K562 (cell line): ENCODE results near the gene SFXN3. TPM values are rescaled to one million over a fixed set of nuclear protein-coding genes. Genes with fewer than 3 reads are reported as not detected.

Experiments used
- ATAC-seq: fragments of 200-7000 bp; cut with Tn5 transposase; 3 replicates; pipeline ENCODE4 v1.9.1; 2020; ENCODE audit warnings: moderate library complexity
- BruUV-seq: library from RNA; stranded (reverse); fragments of 400-500 nt; replicated peaks from 2 replicates; lab custom pipeline; 2021; lab: Mats Ljungman, UMichigan
- CTCF ChIA-PET: fragments of 300-600 bp; formaldehyde crosslinking; extraction: SDS; loops from one replicate; lab custom pipeline; 2021; ENCODE audit warnings: low intra/inter-chr PET ratio; lab: Yijun Ruan, JAX
- POLR2A ChIA-PET: fragments of 300-600, 350-650 bp; sonication (Branson Sonifier 250); formaldehyde crosslinking; extraction: SDS; loops from one replicate; lab custom pipeline; 2021; ENCODE audit warnings: antibody characterized with exemption, inconsistent platforms; lab: Yijun Ruan, JAX
- DNase-seq, 4 experiments: peaks; one replicate each; pipeline versions ENCODE4 v3.0.0 to v3.0.0-alpha.2; 2011 to 2018; ENCODE audit warnings: low spot score in 3 of 4, mixed read lengths in 3 of 4; ENCODE audit errors: extremely low read depth in 1 of 4
- FAIRE-seq: peaks from 2 replicates; lab custom pipeline; 2011; peaks lifted over from hg19 to GRCh38; lab: Jason Lieb, UNC
- H2AFZ ChIP-seq: 2 replicates; pipeline ENCODE4 v1.6.0; 2011; ENCODE audit warnings: low read depth, low read length, control low read depth, inconsistent platforms
- H3K27ac ChIP-seq: fragments of 200-600 bp; 3 replicates; pipeline ENCODE4 v1.8.0; 2011; ENCODE audit warnings: low read depth, mild to moderate bottlenecking, control low read depth, inconsistent platforms, low read length, moderate library complexity, mixed read lengths; ENCODE audit errors: extremely low read depth
- H3K27me3 ChIP-seq, 2 experiments: fragments of 300-600 bp in 1 of 2; 2 replicates in 1 of 2; 3 replicates in 1 of 2; pipeline versions ENCODE4 v1.6.0 to v1.8.0; 2011; ENCODE audit warnings: inconsistent platforms in 2 of 2, low read length in 2 of 2, mild to moderate bottlenecking in 1 of 2, mixed read lengths in 1 of 2, moderate library complexity in 1 of 2; ENCODE audit not compliant: control insufficient read depth in 2 of 2, insufficient read depth in 2 of 2
- H3K36me3 ChIP-seq: fragments of 300-600 bp; 3 replicates; pipeline ENCODE4 v1.8.0; 2011; ENCODE audit warnings: mild to moderate bottlenecking, low read length, inconsistent platforms; ENCODE audit not compliant: control insufficient read depth, insufficient read depth
- H3K4me1 ChIP-seq, 2 experiments: fragments of 200-600 bp in 1 of 2; replicated peaks in 1 of 2; 2 replicates in 1 of 2; 3 replicates in 1 of 2; pipeline versions ENCODE4 v1.5.1 to v1.8.0; 2011; ENCODE audit warnings: inconsistent platforms in 2 of 2, low read length in 2 of 2, mild to moderate bottlenecking in 1 of 2, mixed read lengths in 1 of 2, moderate library complexity in 1 of 2; ENCODE audit not compliant: control insufficient read depth in 2 of 2, insufficient read depth in 2 of 2
- H3K4me2 ChIP-seq: 2 replicates; pipeline ENCODE4 v1.6.1; 2011; ENCODE audit warnings: low read length, control low read depth, inconsistent platforms, mixed read lengths; ENCODE audit not compliant: insufficient read depth
- H3K4me3 ChIP-seq: fragments of 200-600 bp; sonication (generic), shearing (Covaris generic); 2 replicates; pipeline ENCODE4 v1.5.1; 2016; ENCODE audit warnings: control low read depth, inconsistent platforms
- H3K79me2 ChIP-seq: fragments of 200-600 bp; 3 replicates; pipeline ENCODE4 v1.8.0; 2011; ENCODE audit warnings: low read length, inconsistent platforms; ENCODE audit not compliant: control insufficient read depth, insufficient read depth
- H3K9ac ChIP-seq, 2 experiments: 2 replicates each; pipeline versions ENCODE4 v1.6.0 to v1.6.1; 2011; ENCODE audit warnings: low read depth in 2 of 2, low read length in 2 of 2, control low read depth in 1 of 2, inconsistent platforms in 1 of 2, mild to moderate bottlenecking in 1 of 2, mixed read lengths in 1 of 2; ENCODE audit not compliant: insufficient read depth in 1 of 2
- H3K9me1 ChIP-seq: one replicate; pipeline ENCODE4 v1.6.0; 2011; ENCODE audit warnings: inconsistent platforms, mild to moderate bottlenecking, low read length, moderate library complexity; ENCODE audit not compliant: control insufficient read depth, insufficient read depth
- H3K9me3 ChIP-seq: replicated peaks from 2 replicates; pipeline ENCODE4 v1.5.1; 2011; ENCODE audit warnings: low read depth, low read length, inconsistent platforms; ENCODE audit not compliant: control insufficient read depth, insufficient read depth
- H4K20me1 ChIP-seq: replicated peaks from 2 replicates; pipeline ENCODE4 v1.6.1; 2011; ENCODE audit warnings: low read length, inconsistent platforms, mixed read lengths; ENCODE audit not compliant: control insufficient read depth, insufficient read depth
- ETV6 ChIP-seq, 3 experiments: fragments of 150-350 bp in 1 of 3; sonication (generic) in 1 of 3; formaldehyde crosslinking in 1 of 3; IDR thresholded peaks; 2 replicates each; pipeline versions ENCODE4 v1.6.1 to v1.8.0; 2014 to 2022; ENCODE audit warnings: borderline replicate concordance in 2 of 3, low read depth in 2 of 3, antibody characterized with exemption in 1 of 3, low read length in 1 of 3, mild to moderate bottlenecking in 1 of 3, missing genetic modification reagents in 1 of 3
- GTF2F1 ChIP-seq: IDR thresholded peaks from 2 replicates; pipeline ENCODE4 v1.6.1; 2011; ENCODE audit warnings: low read depth, low read length, improper control_type of control experiment
- POLR2G ChIP-seq: fragments of 200-400 bp; formaldehyde crosslinking; IDR thresholded peaks from 2 replicates; pipeline ENCODE4 v1.6.1; 2017; ENCODE audit warnings: low read depth, mild to moderate bottlenecking, antibody characterized with exemption, low read length, moderate library complexity
- WGBS: fragments of 100-300 bp; shearing (Covaris generic); methylation state at CpG from one replicate; pipeline ENCODE4 v1.1.6; 2016; ENCODE audit warnings: low coverage, mixed read lengths; ENCODE audit not compliant: insufficient coverage; ENCODE audit errors: missing lambda C conversion rate; 5-methylcytosine and 5-hydroxymethylcytosine counted together
- in situ Hi-C: fragments of 300-500 bp; cut with MboI; formaldehyde crosslinking; loops from 4 replicates; pipeline ENCODE4 v1.15.0; 2018; ENCODE audit warnings: inconsistent platforms, mixed read lengths
- intact Hi-C: fragments of 100-400 bp; cut with micrococcal nuclease; formaldehyde crosslinking; loops from 2 replicates; pipeline ENCODE4 v1.14.2; 2022
- polyA plus RNA-seq, 8 experiments: library from polyadenylated mRNA; depleted of rRNA in 4 of 8; stranded (reverse) in 5 of 8; unstranded in 3 of 8; fragments of >200 nt; fragmentation: Nextera tagmentation in 2 of 8; fragmentation: Illumina TruSeq in 1 of 8; extraction: Ambion mirVana in 2 of 8; extraction: Trizol in 1 of 8; gene quantifications; 2 replicates each; pipeline versions ENCODE4 v1.2.1 to v1.2.3, GENCODE V29; 2011 to 2014; ENCODE audit warnings: inconsistent platforms in 1 of 8, missing spikeins in 1 of 8
- total RNA-seq, 7 experiments: library from RNA; depleted of rRNA in 6 of 7; stranded (reverse); fragments of >200 nt in 6 of 7; fragmentation: Illumina TruSeq in 2 of 7; extraction: Trizol in 2 of 7; gene quantifications; 2 replicates each; pipeline versions ENCODE4 v1.2.1 to v1.2.3, GENCODE V29; 2011 to 2021; ENCODE audit warnings: low replicate concordance in 1 of 7

SFXN3 gene
- total and polyA plus RNA-seq, 9 of the 15 experiments (the other 6 are each of a cell fraction or from before 2014, with no cell fraction given) = 0.24 to 4.6 (median 0.86) TPM

- Histone ChIP-seq H3K27ac (no peak overlapping the region), H3K4me2 (no peak overlapping the region), H3K9me3 (no peaks in the 10 kb centered on the region), H3K9me1 (no peaks in the 10 kb centered on the region), H3K79me2 (peaks cover 9% of the 10 kb centered on the region), H3K27me3 (no peaks in the 10 kb centered on the region), H2AFZ (no peak overlapping the region), H3K36me3 (peaks cover 43% of the 10 kb centered on the region; the same call in 2 of the 3 replicates), H3K4me1 (peaks cover 8 to 55% of the 10 kb centered on the region in 2 experiments; a peak in 4 of 5 replicates), H4K20me1 (no peaks in the 10 kb centered on the region), H3K4me3 (no peak overlapping the region), H3K9ac (peak overlapping the region in 1 of 2 experiments; percentile 35; a peak in 1 of 4 replicates)
- no TSS peak for BruUV-seq
- ChIA-PET CTCF (no interaction called here), POLR2A (interaction anchor here (0.6 to 1.5 kb wide), 4 partner anchors 13 to 105 kb away, joined by 3 read pairs; no protein-coding TSS in a partner anchor)
- in situ Hi-C loops = no loop called here
- ATAC-seq (no peak), FAIRE-seq (no peak), DNase-seq (no peak)
- intact Hi-C loops = no loop called here
- TF ChIP-seq POLR2G (0 out of 2 replicates have a peak, but pooled peaks have one; percentile 16), ETV6 (IDR thresholded peaks at IDR 0.05; ENCODE audit: borderline replicate concordance in 1 of 2, low read depth in 2 of 2, low read length in 1 of 2) (no peak), ETV6 (CRISPR knock-in tag; IDR thresholded peaks at IDR 0.05; ENCODE audit: borderline replicate concordance) (no peak), GTF2F1 (no peak)
- 78% methylated on average over 5 of the region's 11 CpGs for WGBS
Measured at GRCh38 chr10:101007099-101007711, 23.8 kb upstream of the SFXN3 start.
